Measurements from ENCODE around the gene TSPAN33.
"Not testable (repeated sequence)": the region's sequence is repeated elsewhere in the genome, so short reads cannot be mapped to it uniquely, and the experiment has no call there.

Gene TSPAN33

DNA sequence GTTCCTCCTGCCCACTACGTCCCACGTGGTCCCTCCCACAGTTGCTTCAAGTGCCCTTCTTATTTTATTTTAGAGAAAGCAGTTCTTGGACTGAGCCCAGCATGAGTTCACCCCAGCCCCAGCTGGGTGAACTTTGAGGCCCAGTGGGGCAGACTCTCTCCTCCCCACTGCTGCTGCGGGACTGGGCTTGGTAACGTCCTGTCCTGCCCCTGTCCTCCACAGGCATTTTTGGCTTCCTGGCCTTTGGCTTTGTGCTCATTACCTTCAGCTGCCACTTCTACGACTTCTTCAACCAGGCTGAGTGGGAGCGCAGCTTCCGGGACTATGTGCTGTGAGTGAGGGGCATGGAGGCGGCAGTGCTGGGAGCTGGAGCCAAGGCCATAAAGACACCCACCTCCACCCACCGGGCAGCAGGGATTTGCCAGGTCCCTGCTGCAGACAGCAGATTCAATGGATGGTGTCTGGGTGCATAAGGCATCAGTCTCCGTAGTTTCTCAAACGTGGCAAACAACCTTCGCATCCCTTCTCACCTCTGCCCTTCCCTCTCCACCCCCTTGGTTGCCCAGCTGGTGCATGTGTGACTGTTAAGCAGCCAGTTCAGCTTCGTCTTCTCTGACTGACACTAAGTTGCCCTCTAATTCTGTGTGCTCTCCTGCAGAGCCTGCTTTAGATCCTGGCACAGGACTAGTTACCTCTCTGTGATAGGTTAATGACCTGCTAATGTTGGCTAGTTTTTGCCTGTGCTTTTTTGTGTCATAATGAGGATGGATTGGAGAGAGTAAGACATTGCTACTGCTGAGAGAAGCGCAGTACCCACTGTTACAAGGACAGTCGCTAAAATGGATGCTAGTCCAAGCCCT lies 64.8 kb downstream of the TSPAN33 start:
- DNase-seq: no peak

DNA sequence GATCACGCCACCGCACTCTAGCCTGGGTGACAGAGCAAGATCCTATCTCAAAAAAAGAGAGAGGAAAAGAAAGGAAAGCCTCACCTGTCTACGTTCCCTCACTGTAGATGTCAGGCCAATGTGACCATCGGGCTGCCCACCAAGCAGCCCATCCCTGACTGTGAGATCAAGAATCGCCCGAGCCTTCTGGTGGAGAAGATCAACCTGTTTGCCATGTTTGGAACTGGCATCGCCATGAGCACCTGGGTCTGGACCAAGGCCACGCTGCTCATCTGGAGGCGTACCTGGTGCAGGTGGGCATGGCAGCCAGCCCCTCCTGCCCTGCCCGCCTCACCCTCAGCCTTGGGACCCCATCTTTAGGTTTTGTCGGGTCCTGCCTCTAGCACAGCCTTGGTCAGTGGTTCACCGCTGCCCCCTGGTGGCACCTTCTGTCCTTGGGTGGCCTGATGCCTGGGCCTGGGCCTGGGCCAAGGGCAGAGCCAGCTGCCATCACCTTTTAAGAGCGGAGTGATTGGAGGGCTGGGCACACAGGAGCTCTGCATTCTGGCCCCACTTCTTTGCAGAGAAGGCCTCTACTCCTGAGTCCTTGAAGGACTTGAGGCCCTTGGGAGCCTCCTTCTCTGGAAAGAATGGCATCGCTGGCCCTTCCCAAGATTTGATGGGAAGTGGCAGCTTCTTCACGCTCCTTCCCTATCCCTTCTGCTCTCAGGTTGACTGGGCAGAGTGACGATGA lies 65.9 kb downstream of the TSPAN33 start:
- peak; percentile 88 for DNase-seq

DNA sequence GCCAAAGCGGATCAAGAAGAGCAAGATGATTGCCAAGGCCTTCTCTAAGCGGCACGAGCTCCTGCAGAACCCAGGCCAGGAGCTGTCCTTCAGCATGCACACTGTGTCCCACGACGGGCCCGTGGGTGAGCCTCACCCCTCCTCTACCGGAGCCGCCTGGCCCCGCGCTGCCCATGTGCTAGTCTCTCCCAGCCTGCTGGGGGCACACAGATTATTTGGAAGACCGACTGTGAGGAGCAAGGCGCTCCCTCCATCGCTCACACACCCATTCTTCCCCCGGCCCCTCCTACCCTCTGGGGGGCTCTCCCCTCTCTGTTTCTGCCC lies 66.4 kb downstream of the TSPAN33 start:
- DNase-seq: no peak

- no peak for DNase-seq
These were observed 67.6 kb downstream of the TSPAN33 start for GRCh38 chr7:129212126-129212525.

GRCh38 chr7:129212596-129212995 lies 68.1 kb downstream of the TSPAN33 start:
- no peak for DNase-seq

- DNase-seq: no peak
These were observed 69.3 kb downstream of the TSPAN33 start for GRCh38 chr7:129213828-129214227.

DNA sequence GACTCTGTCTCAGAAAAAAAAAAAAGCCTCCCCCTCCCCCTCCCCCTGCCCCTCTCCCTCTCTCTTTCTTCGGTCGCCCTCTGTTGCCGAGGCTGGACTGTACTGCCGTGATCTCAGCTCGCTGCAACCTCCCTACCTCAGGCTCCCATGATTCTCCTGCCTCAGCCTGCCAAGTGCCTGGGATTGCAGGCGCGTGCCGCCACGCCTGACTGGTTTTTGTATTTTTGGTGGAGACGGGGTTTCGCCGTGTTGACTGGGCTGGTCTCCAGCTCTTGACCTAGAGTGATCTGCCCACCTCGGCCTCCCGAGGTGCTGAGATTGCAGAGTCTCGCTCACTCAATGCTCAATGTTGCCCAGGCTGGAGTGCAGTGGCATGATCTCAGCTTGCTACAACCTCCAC lies 71.2 kb downstream of the TSPAN33 start:
- DNase-seq: not testable (repeated sequence)

DNA sequence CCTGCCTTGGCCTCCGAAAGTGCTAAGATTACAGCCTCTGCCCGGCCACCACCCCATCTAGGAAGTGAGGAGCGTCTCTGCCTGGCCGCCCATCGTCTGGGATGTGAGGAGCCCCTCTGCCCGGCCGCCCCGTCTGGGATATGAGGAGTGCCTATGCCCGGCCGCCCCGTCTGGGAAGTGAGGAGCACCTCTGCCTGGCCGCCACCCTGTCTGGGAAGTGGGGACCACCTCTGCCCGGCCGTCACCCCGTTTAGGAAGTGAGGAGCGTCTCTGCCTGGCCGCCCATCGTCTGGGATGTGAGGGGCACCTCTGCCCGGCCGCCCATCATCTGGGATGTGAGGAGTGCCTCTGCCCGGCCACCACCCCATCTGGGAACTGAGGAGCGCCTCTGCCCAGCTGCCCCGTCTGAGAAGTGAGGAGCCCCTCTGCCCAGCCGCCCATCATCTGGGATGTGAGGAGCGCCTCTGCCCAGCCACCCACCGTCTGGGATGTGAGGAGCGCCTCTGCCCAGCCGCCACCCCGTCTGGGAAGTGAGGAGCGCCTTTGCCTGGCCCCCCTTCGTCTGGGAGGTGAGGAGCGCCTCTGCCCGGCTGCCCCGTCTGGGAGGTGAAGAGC lies 71.7 kb downstream of the TSPAN33 start:
- not testable (repeated sequence) for DNase-seq

GRCh38 chr7:129216821-129217416 lies 72.4 kb downstream of the TSPAN33 start:
- not testable (repeated sequence) for DNase-seq

DNA sequence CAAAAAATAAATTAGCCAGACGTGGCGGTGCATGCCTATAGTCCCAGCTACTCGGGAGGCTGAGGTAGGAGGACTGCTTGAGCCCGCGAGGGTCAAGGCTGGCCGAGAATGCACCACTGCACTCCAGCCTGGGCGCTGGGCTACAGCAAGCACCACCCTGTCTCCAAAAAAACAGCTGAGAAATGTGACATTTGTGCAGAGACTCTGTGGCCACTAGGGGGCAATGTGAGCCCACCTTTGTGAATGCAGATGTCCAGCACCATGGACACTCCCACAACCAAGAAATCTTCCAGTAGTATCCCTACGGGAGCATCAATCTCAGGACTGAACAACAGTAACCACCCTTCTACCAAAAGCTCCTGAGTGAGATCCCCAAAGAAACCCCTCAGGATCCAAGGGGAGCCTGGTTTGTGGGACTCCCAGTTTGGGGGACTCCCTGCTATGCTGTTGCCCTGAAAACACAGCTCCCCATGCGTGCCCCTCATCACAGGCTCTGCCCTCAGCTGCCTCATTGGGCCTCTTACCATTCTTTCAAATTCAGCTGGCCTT lies 74.1 kb downstream of the TSPAN33 start:
- peak; percentile 86 for DNase-seq

GRCh38 chr7:129219166-129219565 lies 74.7 kb downstream of the TSPAN33 start:
- DNase-seq: not testable (repeated sequence)

Measured in right forelimb (tissue), 1 donor.